Measurements from ENCODE around the gene CMIP. TPM values are rescaled to one million over a fixed set of nuclear protein-coding genes. Genes with fewer than 3 reads are reported as not detected.
A peak's percentile ranks its signal among the peaks of the same experiment; 100 is the strongest.
"Not testable (repeated sequence)": the region's sequence is repeated elsewhere in the genome, so short reads cannot be mapped to it uniquely, and the experiment has no call there.

Gene CMIP
- polyA plus RNA-seq, 1 donor: 11.9 TPM

GRCh38 chr16:81741430-81741770, 296.8 kb downstream of the CMIP start:
- DNase-seq (ENCODE audit: low read depth): not testable (repeated sequence)

- DNase-seq (ENCODE audit: low read depth): no peak
Observed at GRCh38 chr16:81744385-81744784, 299.8 kb downstream of the CMIP start.

- DNase-seq (ENCODE audit: low read depth): no peak
Observed at GRCh38 chr16:81744911-81745310, 300.3 kb downstream of the CMIP start.

GRCh38 chr16:81745704-81746558, 301.3 kb downstream of the CMIP start:
- peak; percentile 35 for DNase-seq (ENCODE audit: low read depth)

GRCh38 chr16:81746566-81746965, 302.0 kb downstream of the CMIP start:
- no peak for DNase-seq (ENCODE audit: low read depth)

GRCh38 chr16:81748476-81749198, 304.0 kb downstream of the CMIP start:
- no peak for DNase-seq (ENCODE audit: low read depth)

GRCh38 chr16:81752225-81752875, 307.7 kb downstream of the CMIP start:
- DNase-seq (ENCODE audit: low read depth): no peak

- no peak for DNase-seq (ENCODE audit: low read depth)
Observed at GRCh38 chr16:81752876-81753227, 308.2 kb downstream of the CMIP start.

GRCh38 chr16:81754858-81755257, 310.2 kb downstream of the CMIP start:
- DNase-seq (ENCODE audit: low read depth): no peak

GRCh38 chr16:81755915-81756614, 311.5 kb downstream of the CMIP start:
- DNase-seq (ENCODE audit: low read depth): no peak

GRCh38 chr16:81756615-81757356, 312.2 kb downstream of the CMIP start:
- DNase-seq (ENCODE audit: low read depth): no peak

- no peak for DNase-seq (ENCODE audit: low read depth)
Observed at GRCh38 chr16:81758376-81758775, 313.8 kb downstream of the CMIP start.

Other genes with a start within 250 kb of the CMIP start
- 0.05 TPM for gene BCO1, start 206.1 kb upstream of the CMIP start, polyA plus RNA-seq (ENCODE audit: insufficient read length)
- 2.7 TPM for gene GAN, start 129.8 kb upstream of the CMIP start, polyA plus RNA-seq (ENCODE audit: insufficient read length)